Measurements from ENCODE around the gene MINDY2. TPM values are rescaled to one million over a fixed set of nuclear protein-coding genes. Genes with fewer than 3 reads are reported as not detected.

MINDY2 gene
- polyA plus RNA-seq, 1 donor (not counting 4 experiments of a cell fraction or from before 2014, with no cell fraction given) = 11.2 TPM

- Histone ChIP-seq H3K9ac (ENCODE audit: control insufficient read depth, extremely low read depth, insufficient read depth, low read length) (peak within 1 kb of the TSS; percentile 91), H3K4me3 (ENCODE audit: control insufficient read depth in 2 of 3, extremely low read depth in 1 of 3, insufficient read depth in 2 of 3, low read depth in 1 of 3, low read length in 3 of 3) (peak within 1 kb of the TSS; percentile 72 to 97 (median 76)), H4K20me1 (ENCODE audit: control insufficient read depth, extremely low read depth, insufficient read depth, low read length) (no peaks in the 10 kb centered on the region), H2AFZ (ENCODE audit: control insufficient read depth, low read length) (peak within 1 kb of the TSS; percentile 80), H3K27ac (ENCODE audit: control insufficient read depth, insufficient read depth, low read length) (peak within 1 kb of the TSS; percentile 85), H3K36me3 (ENCODE audit: control insufficient read depth in 2 of 2, extremely low read depth in 1 of 2, insufficient read depth in 2 of 2, low read length in 2 of 2) (no peaks in the 10 kb centered on the region), H3K9me1 (ENCODE audit: control insufficient read depth, extremely low read depth, insufficient read depth, low read length) (no peaks in the 10 kb centered on the region), H3K9me3 (ENCODE audit: control insufficient read depth, low read depth, low read length) (no peaks in the 10 kb centered on the region), H3K79me2 (ENCODE audit: control insufficient read depth, insufficient read depth, low read length) (peaks cover 46% of the 10 kb centered on the region), H3K4me1 (ENCODE audit: control insufficient read depth, extremely low read depth, insufficient read depth, low read length) (peaks cover 18% of the 10 kb centered on the region), H3K4me2 (ENCODE audit: control insufficient read depth, extremely low read depth, insufficient read depth, low read depth, low read length) (peak within 1 kb of the TSS; percentile 95), H3K27me3 (ENCODE audit: control insufficient read depth, extremely low read depth, insufficient read depth, low read length) (no peaks in the 10 kb centered on the region)
- DNase-seq (ENCODE audit: low read depth, low spot score) (peak; percentile 95), FAIRE-seq (peak; percentile 59)
- TF ChIP-seq, protein P1, sequence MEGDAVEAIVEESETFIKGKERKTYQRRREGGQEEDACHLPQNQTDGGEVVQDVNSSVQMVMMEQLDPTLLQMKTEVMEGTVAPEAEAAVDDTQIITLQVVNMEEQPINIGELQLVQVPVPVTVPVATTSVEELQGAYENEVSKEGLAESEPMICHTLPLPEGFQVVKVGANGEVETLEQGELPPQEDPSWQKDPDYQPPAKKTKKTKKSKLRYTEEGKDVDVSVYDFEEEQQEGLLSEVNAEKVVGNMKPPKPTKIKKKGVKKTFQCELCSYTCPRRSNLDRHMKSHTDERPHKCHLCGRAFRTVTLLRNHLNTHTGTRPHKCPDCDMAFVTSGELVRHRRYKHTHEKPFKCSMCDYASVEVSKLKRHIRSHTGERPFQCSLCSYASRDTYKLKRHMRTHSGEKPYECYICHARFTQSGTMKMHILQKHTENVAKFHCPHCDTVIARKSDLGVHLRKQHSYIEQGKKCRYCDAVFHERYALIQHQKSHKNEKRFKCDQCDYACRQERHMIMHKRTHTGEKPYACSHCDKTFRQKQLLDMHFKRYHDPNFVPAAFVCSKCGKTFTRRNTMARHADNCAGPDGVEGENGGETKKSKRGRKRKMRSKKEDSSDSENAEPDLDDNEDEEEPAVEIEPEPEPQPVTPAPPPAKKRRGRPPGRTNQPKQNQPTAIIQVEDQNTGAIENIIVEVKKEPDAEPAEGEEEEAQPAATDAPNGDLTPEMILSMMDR (optimal IDR thresholded peaks at IDR 0.05 in 1 of 3, IDR thresholded peaks at IDR 0.05 in 1 of 3, conservative IDR thresholded peaks at IDR 0.05 in 1 of 3; ENCODE audit: extremely low read depth in 1 of 3, insufficient read depth in 2 of 3, low read length in 3 of 3) = no peak
- no peak for TF ChIP-seq EZH2 (IDR thresholded peaks at IDR 0.05; ENCODE audit: low read length)
- dilution Hi-C loops (cut with MboI; ENCODE audit: extremely low pct_ligation_motif_present, low sequenced_read_pairs) = no loop called here
Observed at GRCh38 chr15:58749532-58750337, 21.4 kb upstream of the MINDY2 start, which contains the start of gene ADAM10. Gene ADAM10 (minus strand): TSS chr15:58749707. CDS start chr15:58749534, 173 bp downstream.

DNA sequence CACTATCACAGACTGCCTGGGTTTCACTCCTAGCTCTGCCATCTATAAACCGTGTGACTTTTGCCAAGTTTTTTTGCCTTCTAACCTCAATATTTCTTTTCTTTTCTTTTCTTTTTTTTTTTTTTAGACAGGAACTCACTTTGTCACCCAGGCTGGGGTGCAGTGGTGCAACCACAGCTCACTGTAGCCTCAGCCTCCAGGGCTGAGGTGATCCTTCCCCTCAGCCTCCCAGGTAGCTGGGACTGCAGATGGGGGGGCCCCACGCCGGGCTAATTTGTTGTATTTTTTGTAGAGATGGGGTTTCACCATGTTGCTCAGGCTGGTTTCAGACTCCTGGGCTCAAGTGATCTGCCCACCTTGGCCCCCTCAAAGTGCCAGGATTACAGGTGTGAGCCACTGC lies 18.4 kb upstream of the MINDY2 start:
- Histone ChIP-seq H3K9me3 (ENCODE audit: control insufficient read depth, low read depth, low read length) (no peaks in the 10 kb centered on the region), H3K4me1 (ENCODE audit: control insufficient read depth, extremely low read depth, insufficient read depth, low read length) (peaks cover 7% of the 10 kb centered on the region), H3K36me3 (ENCODE audit: control insufficient read depth in 2 of 2, extremely low read depth in 1 of 2, insufficient read depth in 2 of 2, low read length in 2 of 2) (no peaks in the 10 kb centered on the region), H3K9me1 (ENCODE audit: control insufficient read depth, extremely low read depth, insufficient read depth, low read length) (no peaks in the 10 kb centered on the region), H3K4me2 (ENCODE audit: control insufficient read depth, extremely low read depth, insufficient read depth, low read depth, low read length) (no peak overlapping the region), H3K27me3 (ENCODE audit: control insufficient read depth, extremely low read depth, insufficient read depth, low read length) (no peaks in the 10 kb centered on the region), H3K9ac (ENCODE audit: control insufficient read depth, extremely low read depth, insufficient read depth, low read length) (no peak overlapping the region), H4K20me1 (ENCODE audit: control insufficient read depth, extremely low read depth, insufficient read depth, low read length) (no peaks in the 10 kb centered on the region), H3K27ac (ENCODE audit: control insufficient read depth, insufficient read depth, low read length) (no peak overlapping the region), H2AFZ (ENCODE audit: control insufficient read depth, low read length) (no peak overlapping the region), H3K79me2 (ENCODE audit: control insufficient read depth, insufficient read depth, low read length) (peaks cover 16% of the 10 kb centered on the region), H3K4me3 (ENCODE audit: control insufficient read depth in 2 of 3, extremely low read depth in 1 of 3, insufficient read depth in 2 of 3, low read depth in 1 of 3, low read length in 3 of 3) (no peak overlapping the region)
- no peak for DNase-seq (ENCODE audit: low read depth, low spot score)
- dilution Hi-C loops (cut with MboI; ENCODE audit: extremely low pct_ligation_motif_present, low sequenced_read_pairs) = no loop called here
- FAIRE-seq = no peak
- no peak for TF ChIP-seq EZH2 (IDR thresholded peaks at IDR 0.05; ENCODE audit: low read length)
- TF ChIP-seq, protein P1 (optimal IDR thresholded peaks at IDR 0.05 in 1 of 3, IDR thresholded peaks at IDR 0.05 in 1 of 3, conservative IDR thresholded peaks at IDR 0.05 in 1 of 3; ENCODE audit: extremely low read depth in 1 of 3, insufficient read depth in 2 of 3, low read length in 3 of 3) = no peak

All from keratinocyte (primary cell).